Measurements from ENCODE around the gene ZFAND3. TPM values are rescaled to one million over a fixed set of nuclear protein-coding genes. Genes with fewer than 3 reads are reported as not detected.

Gene ZFAND3
- total RNA-seq, 4 donors from 2014 or later = 37.3 to 70.1 (median 55.2) TPM

DNA sequence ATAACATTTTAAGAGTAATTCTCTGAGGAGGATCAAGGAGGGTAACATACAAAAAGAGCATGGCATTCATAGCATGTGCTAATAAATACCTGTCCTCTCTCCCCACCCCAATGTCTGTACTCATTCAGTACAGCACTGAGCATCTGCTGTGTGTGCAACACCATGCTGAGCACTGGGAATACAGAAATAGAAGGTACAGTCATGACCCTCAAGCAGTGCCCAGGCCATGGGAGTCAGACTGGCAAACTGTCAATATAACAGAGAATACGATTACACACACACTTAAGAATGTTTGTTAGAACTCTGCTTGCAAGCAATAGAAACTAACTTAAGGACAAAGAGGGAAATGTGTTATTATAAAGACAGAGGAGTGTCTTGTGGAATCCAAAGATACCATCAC is 24.7 kb upstream of the ZFAND3 start:
- H3K4me3 ChIP-seq = no peak overlapping the region
- TF ChIP-seq EP300 (IDR thresholded peaks at IDR 0.05) = no peak
- no peak for TF ChIP-seq POLR2AphosphoS5 (IDR thresholded peaks at IDR 0.05)
- no peak for TF ChIP-seq POLR2A (IDR thresholded peaks at IDR 0.05; ENCODE audit: low read depth)
- TF ChIP-seq, protein P1, sequence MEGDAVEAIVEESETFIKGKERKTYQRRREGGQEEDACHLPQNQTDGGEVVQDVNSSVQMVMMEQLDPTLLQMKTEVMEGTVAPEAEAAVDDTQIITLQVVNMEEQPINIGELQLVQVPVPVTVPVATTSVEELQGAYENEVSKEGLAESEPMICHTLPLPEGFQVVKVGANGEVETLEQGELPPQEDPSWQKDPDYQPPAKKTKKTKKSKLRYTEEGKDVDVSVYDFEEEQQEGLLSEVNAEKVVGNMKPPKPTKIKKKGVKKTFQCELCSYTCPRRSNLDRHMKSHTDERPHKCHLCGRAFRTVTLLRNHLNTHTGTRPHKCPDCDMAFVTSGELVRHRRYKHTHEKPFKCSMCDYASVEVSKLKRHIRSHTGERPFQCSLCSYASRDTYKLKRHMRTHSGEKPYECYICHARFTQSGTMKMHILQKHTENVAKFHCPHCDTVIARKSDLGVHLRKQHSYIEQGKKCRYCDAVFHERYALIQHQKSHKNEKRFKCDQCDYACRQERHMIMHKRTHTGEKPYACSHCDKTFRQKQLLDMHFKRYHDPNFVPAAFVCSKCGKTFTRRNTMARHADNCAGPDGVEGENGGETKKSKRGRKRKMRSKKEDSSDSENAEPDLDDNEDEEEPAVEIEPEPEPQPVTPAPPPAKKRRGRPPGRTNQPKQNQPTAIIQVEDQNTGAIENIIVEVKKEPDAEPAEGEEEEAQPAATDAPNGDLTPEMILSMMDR (IDR thresholded peaks at IDR 0.05) = no peak
- 18% methylated on average over 1 of the region's 1 CpG for WGBS
- DNase-seq (ENCODE audit: extremely low spot score) = no peak
- H3K36me3 ChIP-seq = no peaks in the 10 kb centered on the region
- H3K27ac ChIP-seq (replicated peaks in 1 of 4) = no peak overlapping the region
- H3K9me3 ChIP-seq = no peaks in the 10 kb centered on the region
- H3K4me1 ChIP-seq = peaks cover 4 to 14% (median 13%) of the 10 kb centered on the region in 4 donors
- no peaks in the 10 kb centered on the region for H3K27me3 ChIP-seq
- intact Hi-C loops (cut with DNase I) = loop anchor here (5.0 kb wide), 2 partner anchors 217 to 697 kb away; no protein-coding TSS in a partner anchor

DNA sequence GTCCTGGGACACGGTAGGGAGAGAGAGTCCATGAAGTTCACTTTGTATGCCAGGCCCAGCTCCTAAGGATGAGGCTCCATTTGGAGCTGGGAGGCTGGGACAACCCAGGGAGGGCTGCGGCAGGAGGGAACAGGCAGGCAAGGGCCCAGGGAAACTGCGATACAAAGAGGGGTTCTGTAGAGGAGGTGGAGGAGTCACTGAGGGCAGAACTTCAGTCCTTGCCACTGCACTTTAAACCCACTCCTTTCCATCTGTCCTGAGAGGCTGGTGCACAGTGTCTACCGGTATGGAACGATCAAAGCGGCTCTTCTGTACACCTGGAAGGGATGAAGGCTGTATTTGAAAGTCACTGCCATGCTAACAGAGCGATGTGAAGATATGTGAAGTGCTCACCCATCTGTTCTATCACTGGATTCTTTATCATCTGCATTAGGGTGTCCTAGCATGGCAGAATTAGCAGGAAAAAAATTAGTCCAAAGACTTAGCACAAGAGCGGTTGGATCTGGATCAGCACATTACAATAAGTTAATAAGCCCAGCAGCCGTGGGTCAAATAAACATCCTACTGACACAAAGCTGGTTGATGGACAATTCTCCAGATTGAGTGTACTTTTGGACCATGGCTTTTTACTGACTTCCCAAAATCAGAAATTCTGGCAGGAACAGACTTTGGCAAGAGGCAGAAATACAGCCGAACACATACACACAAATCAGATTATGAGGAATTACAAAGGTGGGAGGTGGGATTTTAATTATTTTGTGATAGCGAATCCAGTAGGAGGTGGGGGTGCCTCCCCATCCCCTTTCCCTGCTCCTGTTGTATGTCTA is 20.9 kb upstream of the ZFAND3 start:
- H3K27ac ChIP-seq (replicated peaks in 1 of 4) = no peak overlapping the region
- intact Hi-C loops (cut with DNase I) = no loop called here
- no peak overlapping the region for H3K4me3 ChIP-seq
- TF ChIP-seq EP300 (IDR thresholded peaks at IDR 0.05) (no peak), POLR2AphosphoS5 (IDR thresholded peaks at IDR 0.05) (no peak), POLR2A (IDR thresholded peaks at IDR 0.05; ENCODE audit: low read depth) (no peak)
- TF ChIP-seq, protein P1 (IDR thresholded peaks at IDR 0.05) = no peak
- H3K27me3 ChIP-seq = no peaks in the 10 kb centered on the region
- no peaks in the 10 kb centered on the region for H3K4me1 ChIP-seq
- no peaks in the 10 kb centered on the region for H3K9me3 ChIP-seq
- 86% methylated on average over 7 of the region's 11 CpGs for WGBS
- H3K36me3 ChIP-seq = no peaks in the 10 kb centered on the region
- no peak for DNase-seq (ENCODE audit: extremely low spot score)

DNA sequence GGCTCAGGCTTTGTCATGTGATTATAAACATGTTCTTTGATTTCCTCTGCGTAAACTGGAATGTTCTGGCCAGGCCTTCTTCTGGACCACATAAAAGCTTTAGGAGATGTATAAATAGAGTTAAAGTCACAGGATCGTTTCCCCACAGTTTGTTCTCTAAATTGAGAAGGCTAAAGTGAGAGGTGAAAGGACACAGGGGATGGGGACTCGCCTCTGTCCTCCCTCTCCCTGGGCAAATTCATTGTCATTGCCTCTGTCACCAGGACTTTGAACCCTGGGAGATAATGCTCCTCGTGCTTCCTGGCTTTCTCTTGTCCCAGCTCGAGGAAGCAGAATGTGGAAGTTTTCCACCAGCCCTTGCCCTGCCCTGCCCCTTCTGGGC is 20.3 kb upstream of the ZFAND3 start:
- H3K27ac ChIP-seq (replicated peaks in 1 of 4) = no peak overlapping the region
- H3K27me3 ChIP-seq = no peaks in the 10 kb centered on the region
- H3K9me3 ChIP-seq = no peaks in the 10 kb centered on the region
- no peaks in the 10 kb centered on the region for H3K4me1 ChIP-seq
- no peaks in the 10 kb centered on the region for H3K36me3 ChIP-seq
- no peak for DNase-seq (ENCODE audit: extremely low spot score)
- H3K4me3 ChIP-seq = no peak overlapping the region
- TF ChIP-seq, protein P1 (IDR thresholded peaks at IDR 0.05) = no peak
- no peak for TF ChIP-seq EP300 (IDR thresholded peaks at IDR 0.05)
- TF ChIP-seq POLR2AphosphoS5 (IDR thresholded peaks at IDR 0.05) = no peak
- TF ChIP-seq POLR2A (IDR thresholded peaks at IDR 0.05; ENCODE audit: low read depth) = no peak
- intact Hi-C loops (cut with DNase I) = no loop called here
- WGBS = 74% methylated on average over 5 of the region's 5 CpGs

DNA sequence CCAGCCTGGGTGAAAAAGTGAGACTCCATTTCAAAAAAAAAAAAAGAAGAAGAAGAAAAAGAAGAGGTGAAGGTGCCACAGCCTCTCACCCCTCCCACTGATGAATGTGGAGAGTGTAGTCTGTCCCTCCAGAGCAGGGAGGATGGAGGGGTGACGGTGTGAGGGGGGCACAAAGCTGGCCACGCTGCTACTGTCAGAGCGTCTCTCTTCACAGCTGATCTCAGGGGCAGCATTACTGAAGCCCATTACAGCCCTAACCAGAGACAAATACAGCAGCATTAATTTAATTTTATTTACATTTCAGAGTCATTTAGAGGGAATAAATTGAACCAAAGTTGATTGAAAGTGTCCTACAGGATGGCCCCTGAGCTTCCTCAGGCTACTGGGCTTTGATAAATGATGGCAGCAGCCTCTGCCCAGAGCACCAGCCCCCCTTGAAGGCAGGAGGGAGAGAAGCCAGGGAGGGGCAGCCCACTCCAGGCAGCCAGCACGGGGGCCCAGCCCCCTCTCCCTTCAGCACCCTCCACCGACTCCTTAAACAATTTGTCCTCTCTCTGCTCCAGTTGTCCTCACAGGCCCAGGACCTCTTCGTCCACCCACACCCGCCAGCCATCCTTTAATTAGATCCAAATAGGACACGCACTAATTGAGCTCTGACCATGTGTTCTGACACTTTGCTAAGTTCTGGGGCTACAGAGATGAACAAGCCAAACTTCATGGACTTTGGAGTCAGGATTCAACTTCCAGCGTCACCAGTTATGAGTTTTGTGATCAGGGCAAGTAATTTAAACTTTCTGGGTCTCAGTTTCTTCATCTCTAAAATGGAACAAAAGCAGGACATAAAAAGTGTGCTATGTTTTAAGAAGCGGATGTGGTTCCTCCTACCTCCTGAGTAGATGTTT is 18.6 kb upstream of the ZFAND3 start:
- no peak for DNase-seq (ENCODE audit: extremely low spot score)
- H3K4me3 ChIP-seq = no peak overlapping the region
- no peaks in the 10 kb centered on the region for H3K27me3 ChIP-seq
- WGBS = 63% methylated on average over 10 of the region's 10 CpGs
- H3K36me3 ChIP-seq = no peaks in the 10 kb centered on the region
- H3K27ac ChIP-seq (replicated peaks in 1 of 4) = no peak overlapping the region
- intact Hi-C loops (cut with DNase I) = no loop called here
- TF ChIP-seq EP300 (IDR thresholded peaks at IDR 0.05) = no peak
- H3K4me1 ChIP-seq = no peaks in the 10 kb centered on the region
- no peaks in the 10 kb centered on the region for H3K9me3 ChIP-seq

DNA sequence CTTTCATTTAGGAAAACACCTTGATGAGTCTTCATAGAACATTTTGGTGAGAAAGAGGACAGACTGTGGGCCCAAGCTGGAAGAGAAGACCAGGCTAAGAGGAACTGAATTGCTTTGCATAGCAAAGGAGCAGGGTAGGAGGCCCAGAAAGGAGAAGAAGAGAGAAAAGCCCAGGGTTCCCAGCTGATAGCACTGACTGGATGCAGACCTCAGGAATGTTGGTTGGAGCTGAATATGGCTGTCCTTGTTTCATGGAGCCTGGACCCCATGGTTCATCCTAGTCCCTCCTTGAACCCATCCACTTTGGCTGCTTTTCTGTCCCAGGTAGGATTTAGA is 18.0 kb upstream of the ZFAND3 start:
- no peak for DNase-seq (ENCODE audit: extremely low spot score)
- Histone ChIP-seq H3K27ac (replicated peaks in 1 of 4) (no peak overlapping the region), H3K4me1 (no peaks in the 10 kb centered on the region), H3K9me3 (no peaks in the 10 kb centered on the region), H3K27me3 (no peaks in the 10 kb centered on the region), H3K4me3 (no peak overlapping the region), H3K36me3 (no peaks in the 10 kb centered on the region)
- TF ChIP-seq POLR2A (IDR thresholded peaks at IDR 0.05; ENCODE audit: low read depth) (no peak), EP300 (IDR thresholded peaks at IDR 0.05) (no peak), POLR2AphosphoS5 (IDR thresholded peaks at IDR 0.05) (no peak)
- TF ChIP-seq, protein P1 (IDR thresholded peaks at IDR 0.05) = no peak
- intact Hi-C loops (cut with DNase I) = no loop called here
